ENCODE data around the gene CATSPER1.
A peak's percentile ranks its signal among the peaks of the same experiment; 100 is the strongest.

Gene CATSPER1

GRCh38 chr11:66026017-66026529 is at the start of gene CATSPER1:
Gene CATSPER1, minus strand, starts transcription at chr11:66026479. Its CDS starts 100 bp downstream, at chr11:66026379.
- no peak for DNase-seq (ENCODE audit: low read depth)

DNA sequence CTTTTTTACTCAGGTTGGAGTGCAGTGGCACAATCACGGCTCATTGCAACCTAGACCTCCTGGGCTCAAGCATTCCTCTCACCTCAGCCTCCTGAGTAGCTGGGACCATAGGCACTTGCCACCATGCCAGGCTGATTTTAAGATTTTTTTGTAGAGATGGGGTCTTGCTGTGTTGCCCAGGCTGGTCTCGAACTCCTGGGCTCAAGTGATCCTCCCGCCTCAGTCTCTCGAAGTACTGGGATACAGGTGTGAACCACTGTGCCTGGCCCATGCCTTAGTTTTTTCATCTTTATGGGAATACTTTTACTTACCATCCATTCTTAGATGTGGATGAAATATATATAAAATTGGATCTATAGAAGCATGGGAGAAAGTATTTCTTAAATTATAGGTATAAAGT is 49.0 kb upstream of the CATSPER1 start:
- DNase-seq (ENCODE audit: low read depth), result no peak

DNA sequence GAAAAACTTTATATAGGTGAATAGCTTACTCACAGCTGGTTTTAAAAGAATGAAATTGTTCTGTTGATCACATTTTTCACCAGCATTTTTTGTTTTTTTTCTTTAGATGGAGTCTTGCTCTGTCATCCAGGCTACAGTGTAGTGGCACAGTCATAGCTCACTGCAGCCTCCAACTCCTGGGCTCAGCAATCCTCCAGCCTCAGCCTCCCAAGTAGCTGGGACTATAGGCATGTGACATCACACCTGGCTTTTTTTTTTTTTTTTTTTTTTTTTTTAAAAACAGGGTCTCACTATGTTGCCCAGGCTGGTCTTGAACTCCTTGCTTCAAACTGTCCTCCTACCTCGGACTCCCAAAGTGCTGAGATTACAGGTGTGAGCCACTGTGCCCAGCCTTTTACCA is 47.4 kb upstream of the CATSPER1 start:
- no peak for DNase-seq (ENCODE audit: low read depth)

DNA sequence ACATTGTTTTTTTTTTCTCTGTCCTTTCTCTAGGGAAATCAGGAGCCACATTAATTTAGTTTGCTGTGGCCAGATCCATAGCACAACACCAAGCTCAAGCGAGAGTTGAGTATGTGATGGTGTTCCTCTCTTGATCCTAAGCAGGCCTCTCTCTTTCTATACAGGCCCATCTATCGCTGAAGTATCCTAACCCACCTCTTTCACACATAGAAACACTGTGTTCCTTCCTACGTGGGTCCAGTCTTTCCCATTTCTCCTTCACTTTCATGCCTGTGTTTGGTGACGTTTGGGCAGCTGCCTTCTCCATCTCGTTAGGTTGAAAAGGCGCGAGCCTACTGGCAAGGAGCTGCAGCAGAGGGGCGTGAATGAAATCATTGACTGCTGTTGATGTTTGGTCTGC is 46.2 kb upstream of the CATSPER1 start:
- no peak for DNase-seq (ENCODE audit: low read depth)

GRCh38 chr11:66072081-66072480 is 45.8 kb upstream of the CATSPER1 start:
- no peak for DNase-seq (ENCODE audit: low read depth)

DNA sequence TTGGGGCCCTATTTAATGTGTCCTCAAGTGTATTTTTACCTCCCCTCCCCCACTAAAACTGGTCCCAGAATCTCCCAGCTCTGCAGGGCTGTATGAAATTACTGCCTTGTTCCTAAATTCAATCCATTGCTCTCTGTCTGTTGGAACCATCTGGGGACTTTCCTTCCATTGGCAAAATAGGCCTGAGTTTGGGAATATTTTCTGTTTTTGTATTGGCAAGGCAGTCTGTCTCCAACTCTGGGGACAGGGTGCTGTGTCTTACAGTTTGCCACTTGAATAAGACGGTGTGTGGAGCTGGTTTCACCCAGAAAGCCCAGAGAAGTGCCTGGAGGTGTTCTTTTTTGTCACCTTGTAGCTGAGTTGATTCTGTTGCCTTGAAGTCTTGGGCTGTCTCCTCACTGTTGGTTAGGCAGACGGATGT is 45.1 kb upstream of the CATSPER1 start:
- DNase-seq (ENCODE audit: low read depth), result no peak

GRCh38 chr11:66070604-66071380 is 44.5 kb upstream of the CATSPER1 start:
- peak; percentile 34 for DNase-seq (ENCODE audit: low read depth)

DNA sequence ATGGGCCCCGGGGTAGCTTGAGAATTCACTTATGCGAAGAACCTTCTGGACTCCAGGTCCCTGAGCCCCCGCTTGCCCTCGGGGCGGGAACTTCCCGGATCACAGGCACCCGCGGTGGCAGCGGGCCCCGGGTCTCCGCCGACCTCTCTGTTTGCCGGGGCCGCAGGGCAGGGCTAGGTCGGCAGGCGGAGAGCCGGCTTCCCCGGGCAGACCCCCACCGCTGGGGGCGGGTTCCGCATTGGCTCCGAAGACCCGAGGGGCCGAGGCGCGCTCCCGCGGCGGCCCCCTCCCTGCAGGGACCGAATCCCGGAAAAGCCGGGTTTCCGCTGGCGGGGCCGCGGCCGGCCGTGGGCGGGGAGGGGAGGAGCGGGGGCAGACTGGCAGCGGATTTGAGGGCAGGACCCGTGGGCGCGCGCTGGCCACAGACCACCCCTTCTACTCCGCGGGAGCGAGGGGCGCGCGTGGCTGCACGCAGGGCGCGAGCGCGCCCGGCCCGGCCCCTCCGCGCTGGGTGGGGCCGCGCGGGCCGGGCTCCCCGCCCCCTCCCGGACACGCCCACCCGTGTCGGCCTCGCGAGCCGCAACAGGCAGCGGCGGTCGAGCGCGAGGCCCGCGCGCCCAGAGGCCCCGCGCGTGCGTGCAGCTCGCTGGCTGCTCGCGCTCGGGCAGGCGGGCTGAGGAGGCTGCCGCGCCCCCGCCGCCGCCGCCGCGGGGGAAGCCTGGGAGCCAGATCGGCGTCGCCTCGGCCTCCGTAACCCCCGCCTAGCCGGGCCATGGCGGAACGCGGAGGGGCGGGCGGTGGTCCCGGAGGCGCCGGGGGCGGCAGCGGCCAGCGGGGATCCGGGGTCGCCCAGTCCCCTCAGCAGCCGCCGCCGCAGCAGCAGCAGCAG is 43.7 kb upstream of the CATSPER1 start, which contains the start of gene PACS1:
PACS1 (plus strand) TSS at position 558 of the 889 bp plus-strand sequence; CDS start at position 773, 215 bp downstream.
- DNase-seq (ENCODE audit: low read depth), result peak; percentile 93

DNA sequence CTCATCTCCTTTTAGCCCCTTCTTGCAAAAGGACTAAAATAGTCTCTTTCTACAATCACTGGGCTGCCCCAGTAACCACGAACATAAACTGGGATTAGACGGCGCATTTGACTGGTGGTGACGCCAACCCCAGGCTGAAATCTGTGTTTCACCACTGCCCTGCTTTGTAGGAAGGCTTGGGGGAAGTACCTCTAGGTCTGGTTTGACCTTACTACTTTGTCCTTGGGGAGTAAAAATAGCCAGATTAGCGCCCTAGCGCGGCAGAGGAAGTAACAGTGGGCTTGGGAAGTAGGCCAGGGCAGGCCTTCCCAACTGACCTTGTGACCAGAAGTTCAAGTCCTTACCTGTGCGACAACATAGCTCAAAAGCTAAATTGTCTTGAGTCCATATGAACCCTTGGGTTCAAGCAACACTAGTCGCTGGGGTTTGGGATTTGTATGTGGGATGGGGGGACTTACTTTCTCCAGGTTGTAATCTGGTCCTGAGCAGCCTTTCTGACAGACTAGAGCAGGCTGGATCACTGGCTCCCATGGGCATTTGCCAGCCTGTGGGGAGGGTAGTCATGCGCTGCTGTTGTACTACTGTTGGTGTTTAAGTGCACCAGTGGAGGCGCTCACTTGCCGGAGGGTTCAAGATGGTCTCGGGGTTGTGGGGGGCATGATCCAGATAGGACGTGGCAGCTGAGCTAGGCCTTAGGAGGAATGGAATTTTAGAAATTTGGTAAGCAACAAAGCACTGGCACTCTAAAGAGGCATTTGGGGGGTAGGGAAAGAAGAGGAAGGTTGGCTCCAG is 42.8 kb upstream of the CATSPER1 start:
- DNase-seq (ENCODE audit: low read depth), result peak; percentile 80

GRCh38 chr11:66068154-66068821 is 42.0 kb upstream of the CATSPER1 start:
- peak; percentile 51 for DNase-seq (ENCODE audit: low read depth)

GRCh38 chr11:66067640-66068039 is 41.4 kb upstream of the CATSPER1 start:
- DNase-seq (ENCODE audit: low read depth), result no peak

DNA sequence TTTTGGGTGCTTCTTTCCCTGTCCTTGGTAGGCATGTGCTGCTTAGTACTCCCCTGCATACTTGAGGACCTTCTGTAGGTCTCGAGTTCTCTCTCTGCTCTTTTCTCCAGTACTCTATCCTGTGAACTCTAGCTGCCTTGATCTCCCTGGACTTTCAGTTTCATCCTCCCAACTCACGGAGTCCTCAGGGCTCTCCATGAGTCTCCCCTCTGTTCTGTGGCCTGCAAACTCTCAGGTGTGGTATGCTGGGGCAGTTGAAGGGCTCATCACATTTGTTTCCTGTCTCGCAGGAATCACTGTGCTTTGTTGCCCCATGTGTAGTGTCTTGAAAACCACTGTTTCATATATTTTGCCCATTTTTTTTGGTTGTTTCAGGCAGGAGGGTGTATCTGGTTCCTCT is 40.5 kb upstream of the CATSPER1 start:
- no peak for DNase-seq (ENCODE audit: low read depth)

DNA sequence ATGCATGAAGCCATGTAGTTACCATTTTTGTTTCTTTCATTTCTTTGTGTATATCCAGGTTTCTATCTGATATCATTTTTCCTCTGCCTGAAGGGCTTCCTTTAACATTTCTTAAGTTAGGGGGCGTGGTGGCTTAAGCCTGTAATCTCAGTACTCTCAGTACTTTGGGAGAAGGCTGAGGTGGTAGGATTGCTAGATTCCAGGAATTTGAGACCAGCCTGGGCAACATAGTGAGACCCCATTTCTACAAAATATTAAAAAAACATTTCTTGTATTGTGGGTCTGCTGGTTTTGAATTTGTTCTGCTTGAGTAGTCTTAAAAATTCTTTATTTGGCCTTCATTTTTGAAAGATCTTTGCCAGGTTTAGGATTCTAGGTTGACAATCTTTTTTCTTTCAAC is 38.3 kb upstream of the CATSPER1 start:
- DNase-seq (ENCODE audit: low read depth), result no peak

GRCh38 chr11:66063900-66064299 is 37.6 kb upstream of the CATSPER1 start:
- no peak for DNase-seq (ENCODE audit: low read depth)

DNA sequence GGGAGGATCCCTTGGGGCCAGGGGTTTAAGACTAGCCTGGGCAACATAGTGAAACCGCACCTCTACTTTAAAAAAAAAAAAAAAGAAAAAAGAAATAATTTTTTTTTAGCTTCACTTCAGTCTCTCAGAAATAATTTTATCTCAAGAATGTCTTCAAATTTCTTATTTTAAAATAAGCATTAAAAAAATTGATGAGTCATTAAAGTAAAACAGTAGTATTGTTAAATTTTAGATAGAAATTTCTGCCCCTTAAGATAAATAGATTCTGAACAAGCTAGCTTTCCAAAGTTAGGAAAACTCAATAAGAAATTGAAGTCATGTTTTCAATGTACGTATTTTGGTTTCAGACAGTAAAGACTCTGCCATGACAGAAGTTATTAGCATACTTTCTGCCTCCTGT is 36.1 kb upstream of the CATSPER1 start:
- DNase-seq (ENCODE audit: low read depth), result no peak

GRCh38 chr11:66061268-66061667 is 35.0 kb upstream of the CATSPER1 start:
- no peak for DNase-seq (ENCODE audit: low read depth)

GRCh38 chr11:66059966-66060680 is 33.8 kb upstream of the CATSPER1 start:
- no peak for DNase-seq (ENCODE audit: low read depth)

DNA sequence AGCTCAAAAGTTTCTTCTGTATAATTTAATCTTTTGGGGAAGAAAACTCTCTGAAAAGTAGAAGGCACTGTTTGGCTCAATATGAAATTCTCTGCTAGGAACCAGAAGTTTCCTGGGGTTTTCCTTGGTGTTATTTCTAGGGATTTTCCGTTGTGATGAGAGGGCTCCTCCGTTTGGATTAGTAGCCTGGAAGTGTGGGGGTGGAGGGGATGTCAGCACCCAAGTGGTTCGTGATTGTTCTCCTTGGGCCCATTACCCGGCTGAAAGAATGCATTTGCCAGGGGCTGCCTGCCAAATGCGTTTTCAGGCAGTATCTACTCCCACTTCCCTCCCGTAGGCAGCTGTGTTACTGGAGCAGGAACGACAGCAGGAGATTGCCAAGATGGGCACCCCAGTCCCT is 30.2 kb upstream of the CATSPER1 start:
- no peak for DNase-seq (ENCODE audit: low read depth)

DNA sequence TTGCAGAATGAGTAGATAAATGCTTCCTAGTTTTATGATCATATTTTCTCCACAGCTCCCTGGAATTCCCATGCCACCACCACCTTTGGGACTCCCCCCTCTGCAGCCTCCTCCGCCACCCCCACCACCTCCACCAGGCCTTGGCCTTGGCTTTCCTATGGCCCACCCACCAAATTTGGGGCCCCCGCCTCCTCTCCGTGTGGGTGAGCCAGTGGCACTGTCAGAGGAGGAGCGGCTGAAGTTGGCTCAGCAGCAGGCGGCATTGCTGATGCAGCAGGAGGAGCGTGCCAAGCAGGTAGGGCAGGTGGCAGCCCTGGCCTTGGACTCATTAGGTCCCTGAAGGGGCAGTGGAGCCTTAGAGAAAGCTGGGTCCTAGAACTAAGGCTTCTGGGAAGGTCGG is 28.7 kb upstream of the CATSPER1 start:
- no peak for DNase-seq (ENCODE audit: low read depth)

- no peak for DNase-seq (ENCODE audit: low read depth)
Observed at GRCh38 chr11:66052664-66052982, 26.3 kb upstream of the CATSPER1 start.

All from fibroblast of gingiva (primary cell).